ENCODE data around the gene CMTM5.

Gene CMTM5

GRCh38 chr14:23409475-23409874 lies 32.6 kb downstream of the CMTM5 start:
- Mint-ChIP-seq H3K9me3 (no peaks in the 10 kb centered on the region), H3K4me1 (no peaks in the 10 kb centered on the region), H3K4me3 (no peak overlapping the region), H3K27ac (no peak overlapping the region), H3K27me3 (ENCODE audit: low read depth) (peaks cover 4% of the 10 kb centered on the region), H3K36me3 (ENCODE audit: low read depth) (no peaks in the 10 kb centered on the region)
- no peak for TF ChIP-seq CTCF (IDR thresholded peaks at IDR 0.05; ENCODE audit: unreplicated experiment in 3 of 3)

GRCh38 chr14:23409966-23410635 lies 33.3 kb downstream of the CMTM5 start:
- Mint-ChIP-seq H3K27ac (no peak overlapping the region), H3K9me3 (no peaks in the 10 kb centered on the region), H3K36me3 (ENCODE audit: low read depth) (no peaks in the 10 kb centered on the region), H3K4me1 (no peaks in the 10 kb centered on the region), H3K4me3 (no peak overlapping the region), H3K27me3 (ENCODE audit: low read depth) (peaks cover 9% of the 10 kb centered on the region)
- no peak for TF ChIP-seq CTCF (IDR thresholded peaks at IDR 0.05; ENCODE audit: unreplicated experiment in 3 of 3)

GRCh38 chr14:23411563-23412525 lies 35.0 kb downstream of the CMTM5 start:
- no peaks in the 10 kb centered on the region for H3K9me3 Mint-ChIP-seq
- no peak for TF ChIP-seq CTCF (IDR thresholded peaks at IDR 0.05; ENCODE audit: unreplicated experiment in 3 of 3)
- no peaks in the 10 kb centered on the region for H3K4me1 Mint-ChIP-seq
- H3K4me3 Mint-ChIP-seq, result no peak overlapping the region
- no peak overlapping the region for H3K27ac Mint-ChIP-seq
- no peaks in the 10 kb centered on the region for H3K36me3 Mint-ChIP-seq (ENCODE audit: low read depth)
- peaks cover 9% of the 10 kb centered on the region for H3K27me3 Mint-ChIP-seq (ENCODE audit: low read depth)

GRCh38 chr14:23413681-23414080 lies 36.8 kb downstream of the CMTM5 start:
- no peak for TF ChIP-seq CTCF (IDR thresholded peaks at IDR 0.05; ENCODE audit: unreplicated experiment in 3 of 3)

GRCh38 chr14:23414254-23414653 lies 37.4 kb downstream of the CMTM5 start:
- Mint-ChIP-seq H3K4me3 (no peak overlapping the region), H3K27me3 (ENCODE audit: low read depth) (peaks cover 6% of the 10 kb centered on the region), H3K27ac (no peak overlapping the region), H3K9me3 (no peaks in the 10 kb centered on the region), H3K4me1 (no peaks in the 10 kb centered on the region), H3K36me3 (ENCODE audit: low read depth) (no peaks in the 10 kb centered on the region)
- TF ChIP-seq CTCF (IDR thresholded peaks at IDR 0.05; ENCODE audit: unreplicated experiment in 3 of 3), result no peak

More at GRCh38 chr14:23413681-23414080, 36.8 kb downstream of the CMTM5 start:
- Mint-ChIP-seq H3K4me1 (no peaks in the 10 kb centered on the region), H3K27ac (no peak overlapping the region), H3K27me3 (ENCODE audit: low read depth) (peaks cover 6% of the 10 kb centered on the region), H3K9me3 (no peaks in the 10 kb centered on the region), H3K36me3 (ENCODE audit: low read depth) (no peaks in the 10 kb centered on the region), H3K4me3 (no peak overlapping the region)

All from nephron (organoid).